Dedifferentiated amniotic fluid mesenchymal stem cell (primary cell): ENCODE data around the gene MYMK.

Source experiments
- DNase-seq: peaks from one replicate; pipeline ENCODE4 v3.0.0-alpha.2; 2016; ENCODE audit errors: extremely low spot score

The MYMK gene

GRCh38 chr9:133535306-133535877, 10.6 kb upstream of the MYMK start:
- no peak for DNase-seq

- no peak for DNase-seq
Measured at GRCh38 chr9:133534346-133535291, 9.9 kb upstream of the MYMK start, which contains the start of gene ADAMTSL2. Gene ADAMTSL2 (plus strand): TSS chr9:133534704. CDS start chr9:133536713, 2,009 bp downstream.

GRCh38 chr9:133533857-133534256, 9.1 kb upstream of the MYMK start:
- no peak for DNase-seq

- no peak for DNase-seq
Measured at GRCh38 chr9:133532937-133533668, 8.3 kb upstream of the MYMK start.

- no peak for DNase-seq
Measured at GRCh38 chr9:133531293-133531692, 6.5 kb upstream of the MYMK start.

- DNase-seq, result no peak
Measured at GRCh38 chr9:133529874-133530273, 5.1 kb upstream of the MYMK start.

GRCh38 chr9:133529457-133529856, 4.7 kb upstream of the MYMK start:
- DNase-seq, result no peak

GRCh38 chr9:133528876-133529241, 4.1 kb upstream of the MYMK start:
- no peak for DNase-seq

- DNase-seq, result no peak
Measured at GRCh38 chr9:133528001-133528875, 3.5 kb upstream of the MYMK start.

- DNase-seq, result no peak
Measured at GRCh38 chr9:133527444-133527920, 2.7 kb upstream of the MYMK start.

- no peak for DNase-seq
Measured at GRCh38 chr9:133526721-133527321, 2.1 kb upstream of the MYMK start.

- DNase-seq, result no peak
Measured at GRCh38 chr9:133525677-133526076, 918 bp upstream of the MYMK start.

- DNase-seq, result no peak
Measured at GRCh38 chr9:133524146-133524545, 613 bp downstream of the MYMK start.

- DNase-seq, result no peak
Measured at GRCh38 chr9:133523106-133523505, 1.7 kb downstream of the MYMK start.

- no peak for DNase-seq
Measured at GRCh38 chr9:133522073-133522910, 2.5 kb downstream of the MYMK start.

GRCh38 chr9:133521122-133522072, 3.4 kb downstream of the MYMK start:
- DNase-seq, result no peak

GRCh38 chr9:133520121-133520835, 4.5 kb downstream of the MYMK start:
- no peak for DNase-seq

- DNase-seq, result no peak
Measured at GRCh38 chr9:133519693-133520092, 5.1 kb downstream of the MYMK start.
